K562 (cell line): ENCODE data around the gene SNAP23. TPM values are rescaled to one million over a fixed set of nuclear protein-coding genes. Genes with fewer than 3 reads are reported as not detected.

Experiments
- COPS2 ChIP-seq: fragments of 450-650 bp; conservative IDR thresholded peaks from 2 replicates; pipeline ENCODE4 v1.6.1; 2016; ENCODE audit warnings: mild to moderate bottlenecking, moderate library complexity
- EP300 ChIP-seq: IDR thresholded peaks from 2 replicates; pipeline ENCODE4 v1.6.1; 2012; ENCODE audit warnings: low read length, improper control_type of control experiment
- KHSRP ChIP-seq: fragments of 450-650 bp; IDR thresholded peaks from 2 replicates; pipeline ENCODE4 v1.6.1; 2017
- KLF10 ChIP-seq: fragments of 250-450 bp; sonication (Bioruptor Pico); IDR thresholded peaks from 2 replicates; pipeline ENCODE4 v1.6.1; 2021; ENCODE audit warnings: matching md5 sums
- NR1H2 ChIP-seq: sonication (generic); formaldehyde crosslinking; IDR thresholded peaks from 2 replicates; pipeline ENCODE4 v1.4.0; 2020; ENCODE audit warnings: mild to moderate bottlenecking, missing genetic modification reagents
- NR4A1 ChIP-seq, 2 experiments: fragments of 250-450 bp in 1 of 2; fragments of 450-650 bp in 1 of 2; sonication (Bioruptor Pico) in 1 of 2; IDR thresholded peaks; 2 replicates each; pipeline versions ENCODE4 v1.4.0 to v1.6.1; 2016 to 2020; ENCODE audit warnings: mild to moderate bottlenecking in 2 of 2, missing compliant biosample characterization in 1 of 2, missing genetic modification characterization in 1 of 2, moderate library complexity in 1 of 2
- POLR2AphosphoS2 ChIP-seq: IDR thresholded peaks from 2 replicates; pipeline ENCODE4 v1.6.1; 2012; ENCODE audit warnings: low read length, improper control_type of control experiment
- RB1 ChIP-seq: fragments of 450-650 bp; IDR thresholded peaks from 2 replicates; pipeline ENCODE4 v1.6.1; 2017; ENCODE audit warnings: low read depth, mild to moderate bottlenecking
- RBM25 ChIP-seq: fragments of 200-400 bp; formaldehyde crosslinking; IDR thresholded peaks from 2 replicates; pipeline ENCODE4 v1.6.1; 2018; ENCODE audit warnings: low read length, low read depth, moderate library complexity; ENCODE audit not compliant: severe bottlenecking
- SMAD2 ChIP-seq: fragments of 150-350 bp; IDR thresholded peaks from 2 replicates; pipeline ENCODE4 v1.6.1; 2014; ENCODE audit warnings: low read depth, mild to moderate bottlenecking, low read length
- SREBF1 ChIP-seq: fragments of 150-350 bp; IDR thresholded peaks from 2 replicates; pipeline ENCODE4 v1.6.1; 2014; ENCODE audit warnings: antibody characterized with exemption, low read depth, low read length, borderline replicate concordance
- STAT5A ChIP-seq: IDR thresholded peaks from 2 replicates; pipeline ENCODE4 v1.6.1; 2012; ENCODE audit warnings: low read length, inconsistent platforms, borderline replicate concordance
- TFAM ChIP-seq: fragments of 250-450 bp; sonication (Bioruptor Pico); conservative IDR thresholded peaks from 2 replicates; pipeline ENCODE4 v1.5.0; 2021; ENCODE audit warnings: mild to moderate bottlenecking, moderate library complexity
- U2AF2 ChIP-seq: fragments of 200-400 bp; formaldehyde crosslinking; optimal IDR thresholded peaks from 2 replicates; pipeline ENCODE3; 2017; ENCODE audit warnings: low read depth, mild to moderate bottlenecking, low read length
- XRCC3 ChIP-seq: fragments of 450-650 bp; IDR thresholded peaks from 2 replicates; pipeline ENCODE4 v1.6.1; 2017; ENCODE audit warnings: mild to moderate bottlenecking, moderate library complexity
- ZBTB5 ChIP-seq: fragments of 450-650 bp; IDR thresholded peaks from 2 replicates; pipeline ENCODE4 v1.6.1; 2017; ENCODE audit warnings: antibody characterized with exemption
- ZC3H4 ChIP-seq: sonication (generic); formaldehyde crosslinking; IDR thresholded peaks from 2 replicates; pipeline ENCODE4 v1.9.0; 2021; ENCODE audit warnings: missing genetic modification reagents, borderline replicate concordance
- ZNF140 ChIP-seq: fragments of 250-450 bp; sonication (Bioruptor Pico); IDR thresholded peaks from 2 replicates; pipeline ENCODE4 v1.8.0; 2021; ENCODE audit warnings: moderate library complexity, mild to moderate bottlenecking, inconsistent platforms
- polyA plus RNA-seq, 8 experiments: library from polyadenylated mRNA; depleted of rRNA in 4 of 8; stranded (reverse) in 5 of 8; unstranded in 3 of 8; fragments of >200 nt; fragmentation: Nextera tagmentation in 2 of 8; fragmentation: Illumina TruSeq in 1 of 8; extraction: Ambion mirVana in 2 of 8; extraction: Trizol in 1 of 8; gene quantifications; 2 replicates each; pipeline versions ENCODE4 v1.2.1 to v1.2.3, GENCODE V29; 2011 to 2014; ENCODE audit warnings: inconsistent platforms in 1 of 8, missing spikeins in 1 of 8
- total RNA-seq, 7 experiments: library from RNA; depleted of rRNA in 6 of 7; stranded (reverse); fragments of >200 nt in 6 of 7; fragmentation: Illumina TruSeq in 2 of 7; extraction: Trizol in 2 of 7; gene quantifications; 2 replicates each; pipeline versions ENCODE4 v1.2.1 to v1.2.3, GENCODE V29; 2011 to 2021; ENCODE audit warnings: low replicate concordance in 1 of 7
- TF ChIP-seq, protein P1 (sequence below), 2 experiments: IDR thresholded peaks; 2 replicates each; pipeline ENCODE4 v1.6.1; 2011; ENCODE audit warnings: borderline replicate concordance in 1 of 2, control low read depth in 1 of 2, low read depth in 1 of 2, low read length in 1 of 2, mild to moderate bottlenecking in 1 of 2, mixed read lengths in 1 of 2, moderate library complexity in 1 of 2; ENCODE audit not compliant: insufficient read depth in 1 of 2, insufficient read length in 1 of 2, poor library complexity in 1 of 2, severe bottlenecking in 1 of 2; ENCODE audit errors: extremely low read depth in 1 of 2
- TF ChIP-seq, protein P2 (sequence below), 2 experiments: fragments of 450-650 bp in 1 of 2; IDR thresholded peaks; 2 replicates each; pipeline ENCODE4 v1.6.1; 2011 to 2017; ENCODE audit warnings: low read depth in 2 of 2, antibody characterized with exemption in 1 of 2, borderline replicate concordance in 1 of 2, low read length in 1 of 2, mild to moderate bottlenecking in 1 of 2, mixed read lengths in 1 of 2; ENCODE audit not compliant: control insufficient read depth in 1 of 2

The SNAP23 gene
- total and polyA plus RNA-seq, 9 of the 15 experiments (the other 6 are each of a cell fraction or from before 2014, with no cell fraction given) = 78.9 to 168 (median 117) TPM

GRCh38 chr15:42490671-42491538 is 4.5 kb upstream of the SNAP23 start, which contains the start of gene ZNF106 (continued):
- peak; percentile 48; the same call in 1 of the 2 replicates for TF ChIP-seq RB1
- no peak for TF ChIP-seq POLR2AphosphoS2
- no peak for TF ChIP-seq COPS2
- TF ChIP-seq, protein P1, sequence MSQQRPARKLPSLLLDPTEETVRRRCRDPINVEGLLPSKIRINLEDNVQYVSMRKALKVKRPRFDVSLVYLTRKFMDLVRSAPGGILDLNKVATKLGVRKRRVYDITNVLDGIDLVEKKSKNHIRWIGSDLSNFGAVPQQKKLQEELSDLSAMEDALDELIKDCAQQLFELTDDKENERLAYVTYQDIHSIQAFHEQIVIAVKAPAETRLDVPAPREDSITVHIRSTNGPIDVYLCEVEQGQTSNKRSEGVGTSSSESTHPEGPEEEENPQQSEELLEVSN (IDR thresholded peaks at IDR 0.05; ENCODE audit: borderline replicate concordance in 1 of 2, extremely low read depth in 1 of 2, insufficient read depth in 1 of 2, insufficient read length in 1 of 2, low read depth in 1 of 2, low read length in 1 of 2, poor library complexity in 1 of 2, severe bottlenecking in 1 of 2) = peak in 1 of 2 experiments; percentile 61
- no peak for TF ChIP-seq NR4A1 (CRISPR knock-in tag; IDR thresholded peaks at IDR 0.05)
- TF ChIP-seq NR4A1 (tag; IDR thresholded peaks at IDR 0.05) = no peak
- no peak for TF ChIP-seq SREBF1
- TF ChIP-seq TFAM = no peak
- TF ChIP-seq XRCC3 = no peak
- TF ChIP-seq, protein P2, sequence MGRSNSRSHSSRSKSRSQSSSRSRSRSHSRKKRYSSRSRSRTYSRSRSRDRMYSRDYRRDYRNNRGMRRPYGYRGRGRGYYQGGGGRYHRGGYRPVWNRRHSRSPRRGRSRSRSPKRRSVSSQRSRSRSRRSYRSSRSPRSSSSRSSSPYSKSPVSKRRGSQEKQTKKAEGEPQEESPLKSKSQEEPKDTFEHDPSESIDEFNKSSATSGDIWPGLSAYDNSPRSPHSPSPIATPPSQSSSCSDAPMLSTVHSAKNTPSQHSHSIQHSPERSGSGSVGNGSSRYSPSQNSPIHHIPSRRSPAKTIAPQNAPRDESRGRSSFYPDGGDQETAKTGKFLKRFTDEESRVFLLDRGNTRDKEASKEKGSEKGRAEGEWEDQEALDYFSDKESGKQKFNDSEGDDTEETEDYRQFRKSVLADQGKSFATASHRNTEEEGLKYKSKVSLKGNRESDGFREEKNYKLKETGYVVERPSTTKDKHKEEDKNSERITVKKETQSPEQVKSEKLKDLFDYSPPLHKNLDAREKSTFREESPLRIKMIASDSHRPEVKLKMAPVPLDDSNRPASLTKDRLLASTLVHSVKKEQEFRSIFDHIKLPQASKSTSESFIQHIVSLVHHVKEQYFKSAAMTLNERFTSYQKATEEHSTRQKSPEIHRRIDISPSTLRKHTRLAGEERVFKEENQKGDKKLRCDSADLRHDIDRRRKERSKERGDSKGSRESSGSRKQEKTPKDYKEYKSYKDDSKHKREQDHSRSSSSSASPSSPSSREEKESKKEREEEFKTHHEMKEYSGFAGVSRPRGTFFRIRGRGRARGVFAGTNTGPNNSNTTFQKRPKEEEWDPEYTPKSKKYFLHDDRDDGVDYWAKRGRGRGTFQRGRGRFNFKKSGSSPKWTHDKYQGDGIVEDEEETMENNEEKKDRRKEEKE (IDR thresholded peaks at IDR 0.05; ENCODE audit: borderline replicate concordance in 1 of 2, control insufficient read depth in 1 of 2, low read depth in 2 of 2, low read length in 1 of 2) = no peak
- TF ChIP-seq ZC3H4 (CRISPR knock-in tag) = no peak
- TF ChIP-seq ZNF140 (CRISPR knock-in tag) = no peak
- no peak for TF ChIP-seq KHSRP
- TF ChIP-seq EP300 = peak; percentile 74
- no peak for TF ChIP-seq U2AF2
- 0 out of 2 replicates have a peak, but pooled peaks have one; percentile 8 for TF ChIP-seq STAT5A
- no peak for TF ChIP-seq KLF10 (CRISPR knock-in tag)
- no peak for TF ChIP-seq ZBTB5
- TF ChIP-seq RBM25 = no peak
- no peak for TF ChIP-seq NR1H2
- no peak for TF ChIP-seq SMAD2
